ENCODE data around the gene GAGE12E. TPM values are rescaled to one million over a fixed set of nuclear protein-coding genes. Genes with fewer than 3 reads are reported as not detected.

GAGE12E gene
- total RNA-seq, 2 experiments from 2014 or later: not detected

Other genes with a start within 250 kb of the GAGE12E start
- gene GAGE10, start 247.6 kb upstream of the GAGE12E start, total RNA-seq: not detected
- not detected for gene GAGE12J, start 229.3 kb upstream of the GAGE12E start, total RNA-seq
- gene GAGE13, start 219.7 kb upstream of the GAGE12E start, total RNA-seq: not detected
- not detected for gene GAGE12C, start 19.1 kb upstream of the GAGE12E start, total RNA-seq
- not detected for gene GAGE12D, start 9.6 kb upstream of the GAGE12E start, total RNA-seq
- gene GAGE12F, start 9.6 kb downstream of the GAGE12E start, total RNA-seq: not detected
- gene GAGE12G, start 19.1 kb downstream of the GAGE12E start, total RNA-seq: not detected
- not detected for gene GAGE12H, start 28.7 kb downstream of the GAGE12E start, total RNA-seq
- not detected for gene GAGE2A, start 38.2 kb downstream of the GAGE12E start, total RNA-seq
- gene GAGE1, start 47.7 kb downstream of the GAGE12E start, total RNA-seq: not detected
- not detected for gene PAGE1, start 144.7 kb downstream of the GAGE12E start, total RNA-seq